GM18868 (cell line): ENCODE measurements around the gene DCP1B.

Experiments used
- ATAC-seq: cut with Tn5 transposase; IDR thresholded peaks from one replicate; pipeline ENCODE4 v1.9.1; 2021; ENCODE audit warnings: mild to moderate bottlenecking, moderate library complexity; ENCODE audit not compliant: unreplicated experiment

DCP1B gene

DNA sequence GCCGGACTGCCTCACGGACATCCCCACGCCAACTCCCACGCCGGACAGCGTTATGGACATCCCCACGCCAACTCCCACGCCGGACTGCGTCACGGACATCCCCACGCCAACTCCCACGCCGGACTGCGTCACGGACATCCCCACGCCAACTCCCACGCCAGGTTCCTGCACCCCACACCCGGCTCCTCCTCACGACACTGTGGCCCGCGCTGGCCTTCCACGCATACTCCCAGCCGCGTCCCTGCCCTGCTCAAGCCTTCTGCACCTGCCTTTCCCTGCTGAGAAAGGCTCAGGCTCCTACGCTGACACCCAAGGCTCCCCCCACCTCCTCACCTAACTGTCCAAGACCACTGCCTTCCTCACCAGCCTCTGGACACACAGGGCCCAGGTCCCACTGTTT lies 95.5 kb downstream of the DCP1B start:
- no peak for ATAC-seq

GRCh38 chr12:1907652-1908611 lies 96.3 kb downstream of the DCP1B start:
- ATAC-seq: no peak

GRCh38 chr12:1906579-1906978 lies 97.7 kb downstream of the DCP1B start:
- no peak for ATAC-seq

GRCh38 chr12:1904875-1905274 lies 99.4 kb downstream of the DCP1B start:
- ATAC-seq: no peak

DNA sequence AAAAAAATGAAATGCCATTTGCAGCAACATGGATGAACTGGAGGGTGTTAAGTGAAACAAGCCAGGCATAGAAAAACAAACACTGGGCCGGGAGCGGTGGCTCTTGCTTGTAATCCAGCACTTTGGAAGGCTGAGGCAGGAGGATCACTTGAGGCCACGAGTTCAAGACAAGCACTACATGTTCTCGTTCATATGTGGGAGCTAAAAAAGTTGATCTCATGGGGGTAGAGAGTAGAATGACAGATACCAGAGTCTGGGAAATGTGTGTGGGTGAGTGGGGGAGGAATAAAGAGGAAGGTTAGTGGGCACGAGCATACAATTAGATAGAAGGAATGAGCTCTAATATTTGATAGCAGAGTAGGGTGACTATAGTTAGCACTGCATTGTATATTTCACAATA lies 107.3 kb downstream of the DCP1B start:
- ATAC-seq: no peak
